IMR-90 (cell line): ENCODE measurements around the gene CSF2RB. TPM values are rescaled to one million over a fixed set of nuclear protein-coding genes. Genes with fewer than 3 reads are reported as not detected.

ENCODE experiments used
- ATAC-seq: fragments of 200-7000 bp; cut with Tn5 transposase; 2 replicates; pipeline ENCODE4 v1.9.1; 2020; ENCODE audit warnings: low read depth, mild to moderate bottlenecking, moderate library complexity
- BruUV-seq: library from RNA; stranded (reverse); fragments of 400-500 nt; replicated peaks from 2 replicates; lab custom pipeline; 2021; lab: Mats Ljungman, UMichigan
- CTCF ChIA-PET: fragments of 300-600 bp; formaldehyde crosslinking; extraction: SDS; loops from one replicate; lab custom pipeline; 2021; ENCODE audit warnings: antibody characterized with exemption; lab: Yijun Ruan, JAX
- POLR2A ChIA-PET: fragments of 300-600 bp; sonication (Branson Sonifier 250); formaldehyde crosslinking; loops from one replicate; lab custom pipeline; 2022; ENCODE audit warnings: antibody characterized with exemption; ENCODE audit not compliant: unreplicated experiment; lab: Charles Lee
- DNase-seq: peaks from one replicate; pipeline ENCODE4 v3.0.0; 2013
- H2AFZ ChIP-seq: replicated peaks from 2 replicates; pipeline ENCODE3; 2013; ENCODE audit warnings: low read length, mild to moderate bottlenecking; ENCODE audit not compliant: poor library complexity
- H2AK5ac ChIP-seq: 2 replicates; pipeline ENCODE4 v1.6.1; 2013; ENCODE audit warnings: low read depth, low read length, inconsistent platforms
- H2AK9ac ChIP-seq: replicated peaks from 2 replicates; pipeline ENCODE3; 2013; ENCODE audit warnings: mild to moderate bottlenecking, low read depth, low read length, moderate library complexity; ENCODE audit not compliant: poor library complexity
- H2BK120ac ChIP-seq: 2 replicates; pipeline ENCODE4 v1.6.1; 2013; ENCODE audit warnings: low read depth, low read length, inconsistent platforms
- H2BK15ac ChIP-seq: 3 replicates; pipeline ENCODE4 v1.6.1; 2013; ENCODE audit warnings: low read depth, low read length, inconsistent platforms
- H2BK20ac ChIP-seq: 2 replicates; pipeline ENCODE4 v1.6.1; 2013; ENCODE audit warnings: low read depth, mild to moderate bottlenecking, inconsistent platforms, low read length, moderate library complexity
- H2BK5ac ChIP-seq: 2 replicates; pipeline ENCODE4 v1.6.1; 2013; ENCODE audit warnings: mild to moderate bottlenecking, low read depth, low read length, inconsistent platforms; ENCODE audit not compliant: poor library complexity, severe bottlenecking
- H3K14ac ChIP-seq: replicated peaks from 2 replicates; pipeline ENCODE4 v1.6.1; 2013; ENCODE audit warnings: low read depth, low read length, inconsistent platforms
- H3K18ac ChIP-seq: 2 replicates; pipeline ENCODE4 v1.6.1; 2013; ENCODE audit warnings: low read depth, low read length, control low read depth
- H3K23ac ChIP-seq: 2 replicates; pipeline ENCODE4 v1.6.1; 2013; ENCODE audit warnings: low read depth, low read length, inconsistent platforms
- H3K27ac ChIP-seq: 2 replicates; pipeline ENCODE4 v1.5.1; 2013; ENCODE audit warnings: mild to moderate bottlenecking, control low read depth, low read length; ENCODE audit not compliant: insufficient read depth
- H3K27me3 ChIP-seq: 2 replicates; pipeline ENCODE4 v1.6.1; 2013; ENCODE audit warnings: low read length; ENCODE audit not compliant: control insufficient read depth, insufficient read depth
- H3K36me3 ChIP-seq: 2 replicates; pipeline ENCODE4 v1.6.1; 2013; ENCODE audit warnings: low read length, mixed read lengths; ENCODE audit not compliant: control insufficient read depth, insufficient read depth
- H3K4ac ChIP-seq: 2 replicates; pipeline ENCODE4 v1.6.1; 2013; ENCODE audit warnings: low read depth, low read length, inconsistent platforms
- H3K4me1 ChIP-seq: 2 replicates; pipeline ENCODE4 v1.6.1; 2013; ENCODE audit warnings: low read length, mixed read lengths; ENCODE audit not compliant: control insufficient read depth, insufficient read depth
- H3K4me2 ChIP-seq: 2 replicates; pipeline ENCODE4 v1.6.1; 2013; ENCODE audit warnings: low read depth, mild to moderate bottlenecking, control low read depth, low read length, moderate library complexity
- H3K4me3 ChIP-seq: 2 replicates; pipeline ENCODE4 v1.5.1; 2013; ENCODE audit warnings: low read depth, mild to moderate bottlenecking, control low read depth, low read length, moderate library complexity; ENCODE audit not compliant: insufficient read depth
- H3K56ac ChIP-seq: 2 replicates; pipeline ENCODE4 v1.6.1; 2013; ENCODE audit warnings: low read length, inconsistent platforms; ENCODE audit not compliant: insufficient read depth; ENCODE audit errors: extremely low read depth
- H3K79me1 ChIP-seq, 2 experiments: 2 replicates each; pipeline ENCODE4 v1.6.1; 2013; ENCODE audit warnings: low read length in 2 of 2, inconsistent platforms in 1 of 2, low read depth in 1 of 2
- H3K9ac ChIP-seq: 2 replicates; pipeline ENCODE4 v1.6.1; 2013; ENCODE audit warnings: low read depth, low read length, control low read depth
- H3K9me1 ChIP-seq: 2 replicates; pipeline ENCODE4 v1.6.1; 2013; ENCODE audit warnings: low read length, inconsistent platforms; ENCODE audit not compliant: insufficient read depth
- H3K9me3 ChIP-seq: 2 replicates; pipeline ENCODE4 v1.6.1; 2013; ENCODE audit warnings: low read length; ENCODE audit not compliant: control insufficient read depth, insufficient read depth
- H4K20me1 ChIP-seq: 2 replicates; pipeline ENCODE4 v1.6.1; 2013; ENCODE audit warnings: low read length, inconsistent platforms; ENCODE audit not compliant: insufficient read depth
- H4K5ac ChIP-seq: 2 replicates; pipeline ENCODE4 v1.6.1; 2013; ENCODE audit warnings: mild to moderate bottlenecking, low read depth, low read length, control low read depth
- H4K8ac ChIP-seq, 2 experiments: 2 replicates each; pipeline ENCODE4 v1.6.1; 2013; ENCODE audit warnings: low read depth in 2 of 2, low read length in 2 of 2, control low read depth in 1 of 2, inconsistent platforms in 1 of 2
- H4K91ac ChIP-seq: 2 replicates; pipeline ENCODE4 v1.6.1; 2013; ENCODE audit warnings: low read depth, low read length, inconsistent platforms; ENCODE audit not compliant: insufficient read depth
- BHLHE40 ChIP-seq: fragments of 150-350 bp; IDR thresholded peaks from 2 replicates; pipeline ENCODE4 v1.6.1; 2016; ENCODE audit warnings: mild to moderate bottlenecking, low read depth, low read length
- CEBPB ChIP-seq: IDR thresholded peaks from 2 replicates; pipeline ENCODE4 v1.6.1; 2012; ENCODE audit warnings: low read depth, low read length, improper control_type of control experiment
- CHD1 ChIP-seq: IDR thresholded peaks from 2 replicates; pipeline ENCODE4 v1.6.1; 2012; ENCODE audit warnings: low read depth, low read length, improper control_type of control experiment
- FOS ChIP-seq: fragments of 150-350 bp; IDR thresholded peaks from 2 replicates; pipeline ENCODE4 v1.6.1; 2016; ENCODE audit warnings: low read depth, low read length
- MAFK ChIP-seq: IDR thresholded peaks from 2 replicates; pipeline ENCODE4 v1.6.1; 2012; ENCODE audit warnings: low read depth, low read length, improper control_type of control experiment
- MAZ ChIP-seq: IDR thresholded peaks from 2 replicates; pipeline ENCODE4 v1.6.1; 2012; ENCODE audit warnings: low read depth, mild to moderate bottlenecking, low read length, improper control_type of control experiment, moderate library complexity, borderline replicate concordance
- MXI1 ChIP-seq: IDR thresholded peaks from 2 replicates; pipeline ENCODE4 v1.6.1; 2012; ENCODE audit warnings: low read depth, mild to moderate bottlenecking, low read length, moderate library complexity, borderline replicate concordance
- NFE2L2 ChIP-seq: fragments of 150-350 bp; IDR thresholded peaks from 2 replicates; pipeline ENCODE4 v1.6.1; 2016; ENCODE audit warnings: low read depth, mild to moderate bottlenecking, low read length
- POLR2A ChIP-seq: IDR thresholded peaks from 2 replicates; pipeline ENCODE4 v1.6.1; 2012; ENCODE audit warnings: mild to moderate bottlenecking, low read depth, low read length
- RAD21 ChIP-seq: IDR thresholded peaks from 2 replicates; pipeline ENCODE4 v1.6.1; 2012; ENCODE audit warnings: low read length, improper control_type of control experiment
- RCOR1 ChIP-seq: IDR thresholded peaks from 2 replicates; pipeline ENCODE4 v1.6.1; 2012; ENCODE audit warnings: mild to moderate bottlenecking, low read length, improper control_type of control experiment; ENCODE audit not compliant: insufficient replicate concordance
- RFX5 ChIP-seq: IDR thresholded peaks from 2 replicates; pipeline ENCODE4 v1.8.0; 2012; ENCODE audit warnings: low read depth, mild to moderate bottlenecking, low read length, moderate library complexity
- SMC3 ChIP-seq: fragments of 150-350 bp; IDR thresholded peaks from 2 replicates; pipeline ENCODE4 v1.6.1; 2016; ENCODE audit warnings: low read depth, mild to moderate bottlenecking, antibody characterized with exemption, low read length, moderate library complexity
- WGBS, 2 experiments: methylation state at CpG; one replicate each; pipeline versions ENCODE4 v1.1.5 to v1.1.7; 2013; ENCODE audit warnings: missing lambda C conversion rate in 2 of 2; ENCODE audit not compliant: insufficient read length in 1 of 2; ENCODE audit errors: extremely low coverage in 2 of 2; 5-methylcytosine and 5-hydroxymethylcytosine counted together
- dilution Hi-C: fragments of 300-500 bp; cut with HindIII; formaldehyde crosslinking; loops from one replicate; pipeline ENCODE4 v1.14.3; 2018; ENCODE audit warnings: low sequenced_read_pairs; ENCODE audit not compliant: unreplicated experiment
- in situ Hi-C: fragments of 300-500 bp; cut with MboI; formaldehyde crosslinking; loops from 3 replicates; pipeline ENCODE4 v1.14.3; 2019; ENCODE audit warnings: low sequenced_read_pairs, inconsistent platforms, mixed read lengths
- intact Hi-C: fragments of 100-400 bp; cut with micrococcal nuclease; formaldehyde crosslinking; loops from 2 replicates; pipeline ENCODE4 v1.10.0; 2022
- polyA plus RNA-seq, 3 experiments: library from polyadenylated mRNA; depleted of rRNA; stranded (reverse); fragments of >200 nt; gene quantifications; 2 replicates each; pipeline ENCODE4 v1.2.3, GENCODE V29; 2012; ENCODE audit warnings: low replicate concordance in 1 of 3
- total RNA-seq: library from RNA; depleted of rRNA; stranded (reverse); fragments of >200 nt; gene quantifications from 2 replicates; pipeline ENCODE4 v1.2.3, GENCODE V29; 2012
- TF ChIP-seq, protein P1 (sequence below): fragments of 150-350 bp; IDR thresholded peaks from 2 replicates; pipeline ENCODE4 v1.6.1; 2017; ENCODE audit warnings: mild to moderate bottlenecking, antibody characterized with exemption, low read length, low read depth
- TF ChIP-seq, protein P2 (sequence below): conservative IDR thresholded peaks from 2 replicates; pipeline ENCODE4 v1.5.1; 2012; ENCODE audit warnings: mild to moderate bottlenecking, low read depth, low read length, improper control_type of control experiment
- TF ChIP-seq, protein P3 (sequence below): fragments of 150-350 bp; IDR thresholded peaks from 2 replicates; pipeline ENCODE4 v1.6.1; 2016; ENCODE audit warnings: low read depth, mild to moderate bottlenecking, low read length, moderate library complexity, borderline replicate concordance

Gene CSF2RB
- total and polyA plus RNA-seq, 2 of the 4 experiments (the other 2 are of a cell fraction) = not detected

DNA sequence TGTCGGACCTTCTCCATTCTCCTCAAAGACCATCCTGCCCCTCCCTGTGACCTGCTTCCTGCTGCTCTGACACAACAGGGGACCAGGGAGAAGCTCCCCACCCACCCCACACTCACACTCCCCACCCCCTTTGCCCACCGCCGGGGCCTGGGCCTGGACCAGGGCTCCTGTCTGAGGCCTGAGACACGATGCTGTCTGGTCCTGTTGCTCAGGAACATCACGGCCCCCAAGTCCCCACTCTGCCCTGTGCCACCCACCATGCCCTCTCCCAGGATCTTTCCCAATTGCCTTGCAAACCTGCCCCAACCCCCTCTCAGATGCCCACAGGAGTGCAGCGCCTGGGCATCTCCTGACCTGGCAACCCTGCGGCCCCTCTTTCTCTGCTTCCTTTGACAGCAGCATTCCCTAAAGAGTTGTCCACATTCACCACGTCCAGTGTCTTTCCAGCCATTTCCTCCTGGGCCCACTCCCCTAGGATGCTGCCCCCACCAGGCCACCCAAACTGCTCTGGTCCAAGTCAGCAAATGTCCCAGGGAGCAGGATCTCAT is 10.8 kb downstream of the CSF2RB start:
- Histone ChIP-seq H2BK15ac (no peak overlapping the region), H3K14ac (no peak overlapping the region), H4K20me1 (no peaks in the 10 kb centered on the region), H3K9me1 (no peaks in the 10 kb centered on the region), H3K79me1 (no peaks in the 10 kb centered on the region), H2BK120ac (no peak overlapping the region), H4K5ac (no peak overlapping the region), H3K9me3 (no peaks in the 10 kb centered on the region), H2AK5ac (no peak overlapping the region), H3K56ac (no peak overlapping the region), H2BK5ac (no peak overlapping the region), H3K4me2 (no peak overlapping the region), H3K27me3 (peaks cover 30% of the 10 kb centered on the region), H3K4me1 (no peaks in the 10 kb centered on the region), H3K4ac (no peak overlapping the region), H3K36me3 (no peaks in the 10 kb centered on the region), H2BK20ac (no peak overlapping the region), H3K27ac (no peak overlapping the region), H2AFZ (no peak overlapping the region), H3K4me3 (no peak overlapping the region), H4K91ac (no peak overlapping the region), H2AK9ac (no peak overlapping the region), H4K8ac (no peak overlapping the region), H3K23ac (no peak overlapping the region), H3K18ac (no peak overlapping the region), H3K9ac (no peak overlapping the region)
- dilution Hi-C loops = no loop called here
- POLR2A ChIA-PET = no interaction called here
- ATAC-seq = no peak
- in situ Hi-C loops = no loop called here
- DNase-seq = no peak
- BruUV-seq = no TSS peak
- WGBS, 2 experiments = 40% methylated on average over 3 of the region's 8 CpGs; no CpG with 5 or more reads in 1 of the 2 experiments
- CTCF ChIA-PET = no interaction called here
- intact Hi-C loops = no loop called here
- TF ChIP-seq, protein P1, sequence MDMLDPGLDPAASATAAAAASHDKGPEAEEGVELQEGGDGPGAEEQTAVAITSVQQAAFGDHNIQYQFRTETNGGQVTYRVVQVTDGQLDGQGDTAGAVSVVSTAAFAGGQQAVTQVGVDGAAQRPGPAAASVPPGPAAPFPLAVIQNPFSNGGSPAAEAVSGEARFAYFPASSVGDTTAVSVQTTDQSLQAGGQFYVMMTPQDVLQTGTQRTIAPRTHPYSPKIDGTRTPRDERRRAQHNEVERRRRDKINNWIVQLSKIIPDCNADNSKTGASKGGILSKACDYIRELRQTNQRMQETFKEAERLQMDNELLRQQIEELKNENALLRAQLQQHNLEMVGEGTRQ = no peak
- no peak for TF ChIP-seq RCOR1
- TF ChIP-seq RAD21 = no peak
- no peak for TF ChIP-seq SMC3
- TF ChIP-seq, protein P2, sequence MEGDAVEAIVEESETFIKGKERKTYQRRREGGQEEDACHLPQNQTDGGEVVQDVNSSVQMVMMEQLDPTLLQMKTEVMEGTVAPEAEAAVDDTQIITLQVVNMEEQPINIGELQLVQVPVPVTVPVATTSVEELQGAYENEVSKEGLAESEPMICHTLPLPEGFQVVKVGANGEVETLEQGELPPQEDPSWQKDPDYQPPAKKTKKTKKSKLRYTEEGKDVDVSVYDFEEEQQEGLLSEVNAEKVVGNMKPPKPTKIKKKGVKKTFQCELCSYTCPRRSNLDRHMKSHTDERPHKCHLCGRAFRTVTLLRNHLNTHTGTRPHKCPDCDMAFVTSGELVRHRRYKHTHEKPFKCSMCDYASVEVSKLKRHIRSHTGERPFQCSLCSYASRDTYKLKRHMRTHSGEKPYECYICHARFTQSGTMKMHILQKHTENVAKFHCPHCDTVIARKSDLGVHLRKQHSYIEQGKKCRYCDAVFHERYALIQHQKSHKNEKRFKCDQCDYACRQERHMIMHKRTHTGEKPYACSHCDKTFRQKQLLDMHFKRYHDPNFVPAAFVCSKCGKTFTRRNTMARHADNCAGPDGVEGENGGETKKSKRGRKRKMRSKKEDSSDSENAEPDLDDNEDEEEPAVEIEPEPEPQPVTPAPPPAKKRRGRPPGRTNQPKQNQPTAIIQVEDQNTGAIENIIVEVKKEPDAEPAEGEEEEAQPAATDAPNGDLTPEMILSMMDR = no peak
- TF ChIP-seq POLR2A = no peak
- no peak for TF ChIP-seq FOS
- no peak for TF ChIP-seq CHD1
- no peak for TF ChIP-seq RFX5
- TF ChIP-seq BHLHE40 = no peak
- no peak for TF ChIP-seq MAFK
- TF ChIP-seq, protein P3, sequence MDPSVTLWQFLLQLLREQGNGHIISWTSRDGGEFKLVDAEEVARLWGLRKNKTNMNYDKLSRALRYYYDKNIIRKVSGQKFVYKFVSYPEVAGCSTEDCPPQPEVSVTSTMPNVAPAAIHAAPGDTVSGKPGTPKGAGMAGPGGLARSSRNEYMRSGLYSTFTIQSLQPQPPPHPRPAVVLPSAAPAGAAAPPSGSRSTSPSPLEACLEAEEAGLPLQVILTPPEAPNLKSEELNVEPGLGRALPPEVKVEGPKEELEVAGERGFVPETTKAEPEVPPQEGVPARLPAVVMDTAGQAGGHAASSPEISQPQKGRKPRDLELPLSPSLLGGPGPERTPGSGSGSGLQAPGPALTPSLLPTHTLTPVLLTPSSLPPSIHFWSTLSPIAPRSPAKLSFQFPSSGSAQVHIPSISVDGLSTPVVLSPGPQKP = no peak
- TF ChIP-seq CEBPB = no peak
- TF ChIP-seq MXI1 = no peak
- TF ChIP-seq NFE2L2 = no peak
- no peak for TF ChIP-seq MAZ
